Glutamatergic neuron (in vitro differentiated cells): Measurements from ENCODE around the gene EVX1. TPM values are rescaled to one million over a fixed set of nuclear protein-coding genes. Genes with fewer than 3 reads are reported as not detected.

Experiments used
- DNase-seq: peaks from one replicate; pipeline ENCODE4 v3.0.0; 2022
- H3K27ac Mint-ChIP-seq: one replicate; pipeline ENCODE4 v1.8.0; 2020; ENCODE audit warnings: mild to moderate bottlenecking, mixed read lengths, inconsistent platforms; ENCODE audit not compliant: unreplicated experiment
- H3K27me3 Mint-ChIP-seq: one replicate; pipeline ENCODE4 v1.8.0; 2020; ENCODE audit warnings: mild to moderate bottlenecking, moderate library complexity, mixed read lengths, inconsistent platforms; ENCODE audit not compliant: unreplicated experiment
- H3K36me3 Mint-ChIP-seq: one replicate; pipeline ENCODE4 v1.8.0; 2020; ENCODE audit warnings: mild to moderate bottlenecking, mixed read lengths, inconsistent platforms; ENCODE audit not compliant: unreplicated experiment
- H3K4me1 Mint-ChIP-seq: one replicate; pipeline ENCODE4 v1.8.0; 2020; ENCODE audit warnings: mild to moderate bottlenecking, low read depth, mixed read lengths, inconsistent platforms; ENCODE audit not compliant: unreplicated experiment
- H3K4me3 Mint-ChIP-seq: one replicate; pipeline ENCODE4 v1.8.0; 2020; ENCODE audit warnings: mild to moderate bottlenecking, mixed read lengths, inconsistent platforms; ENCODE audit not compliant: unreplicated experiment
- H3K9me3 Mint-ChIP-seq: one replicate; pipeline ENCODE4 v1.8.0; 2020; ENCODE audit warnings: mild to moderate bottlenecking, moderate library complexity, mixed read lengths, inconsistent platforms; ENCODE audit not compliant: unreplicated experiment
- CTCF ChIP-seq: fragments of 200-600 bp; sonication (generic); IDR thresholded peaks from one replicate; pipeline ENCODE4 v1.5.0; 2021; ENCODE audit not compliant: partially characterized antibody, unreplicated experiment
- total RNA-seq: library from RNA; stranded (reverse); fragmentation: NEBNext Ultra II Directional; extraction: Animal tissue kit (Norgen Biotek cat#: 25700); gene quantifications from one replicate; pipeline ENCODE4 v1.2.1, GENCODE V29; 2021; ENCODE audit not compliant: unreplicated experiment

Gene EVX1
- total RNA-seq, 1 donor from 2014 or later: 7.1 TPM

DNA sequence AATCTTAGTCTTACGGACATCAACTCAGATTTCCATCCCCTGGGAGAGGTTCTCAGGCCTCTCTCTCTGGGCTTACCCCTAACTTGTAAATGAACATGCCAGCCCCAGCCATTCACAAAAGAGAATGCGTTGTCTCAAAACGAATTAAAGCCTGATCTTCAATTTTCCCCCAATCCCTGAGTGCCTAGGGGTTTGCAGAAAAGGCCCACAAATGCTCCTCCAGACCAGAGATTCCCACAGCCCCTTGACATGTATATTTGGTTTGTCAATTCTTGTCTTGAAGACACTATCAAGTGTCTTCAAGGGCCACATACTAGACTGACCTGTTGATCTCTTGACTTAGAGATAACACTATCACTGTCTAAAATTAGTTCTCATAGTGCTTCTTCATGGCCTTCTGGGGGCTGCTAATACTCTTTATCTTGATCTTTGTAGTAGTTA, 30.8 kb upstream of the EVX1 start:
- peaks cover 38% of the 10 kb centered on the region for H3K27me3 Mint-ChIP-seq
- no peaks in the 10 kb centered on the region for H3K9me3 Mint-ChIP-seq
- no peaks in the 10 kb centered on the region for H3K36me3 Mint-ChIP-seq
- no peak overlapping the region for H3K4me3 Mint-ChIP-seq
- no peak for DNase-seq
- no peak for TF ChIP-seq CTCF
- H3K27ac Mint-ChIP-seq: no peak overlapping the region
- no peaks in the 10 kb centered on the region for H3K4me1 Mint-ChIP-seq

DNA sequence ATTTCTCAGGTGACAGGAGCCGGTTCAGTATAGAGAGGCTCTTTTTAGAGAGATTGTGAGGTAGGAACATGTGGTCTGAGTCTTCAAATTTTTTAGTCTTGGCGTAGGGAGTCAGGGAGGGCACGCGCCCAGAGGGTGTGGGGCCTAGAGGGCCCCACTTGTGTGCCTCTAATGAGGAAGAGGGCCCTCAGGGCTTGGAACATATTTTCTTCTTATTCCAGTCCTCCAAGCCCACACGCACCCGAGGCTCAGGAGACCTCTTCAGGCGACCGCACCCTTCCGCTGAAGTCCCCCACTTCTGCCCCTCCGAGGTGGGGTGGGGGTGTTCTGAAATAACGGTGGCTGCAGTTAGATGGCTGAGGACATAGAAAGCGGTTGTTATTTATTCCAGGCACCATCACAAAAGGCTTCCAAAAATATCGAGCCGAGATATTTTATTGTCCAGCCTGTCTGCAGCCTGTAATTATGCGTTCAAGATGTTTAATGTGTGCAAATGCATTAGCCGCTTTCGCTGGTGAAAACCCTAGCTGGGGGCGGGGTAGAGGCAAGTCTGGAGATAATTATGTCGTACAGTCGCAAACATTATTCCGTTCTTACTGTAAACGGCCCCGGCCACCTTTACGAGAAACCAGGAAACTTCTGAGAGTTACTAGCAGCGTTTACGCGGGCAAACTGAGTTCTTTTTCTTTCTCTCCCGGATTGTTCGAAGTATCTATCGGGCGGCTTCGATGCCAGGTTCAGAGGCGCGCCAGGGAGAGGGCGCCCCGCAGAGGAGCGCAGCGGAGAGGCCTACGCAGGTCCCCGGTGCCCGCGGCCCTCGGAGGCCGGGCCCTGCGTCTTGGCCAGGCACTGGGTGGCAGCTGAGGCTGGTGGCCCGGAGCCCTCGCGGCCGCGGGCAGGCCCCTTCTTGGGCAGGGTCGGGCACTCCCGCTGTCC, 29.8 kb upstream of the EVX1 start:
- H3K9me3 Mint-ChIP-seq: no peaks in the 10 kb centered on the region
- H3K4me3 Mint-ChIP-seq: no peak overlapping the region
- no peaks in the 10 kb centered on the region for H3K4me1 Mint-ChIP-seq
- no peak for TF ChIP-seq CTCF
- peaks cover 35% of the 10 kb centered on the region for H3K27me3 Mint-ChIP-seq
- no peak for DNase-seq
- no peaks in the 10 kb centered on the region for H3K36me3 Mint-ChIP-seq
- no peak overlapping the region for H3K27ac Mint-ChIP-seq

GRCh38 chr7:27213433-27214238, 29.0 kb upstream of the EVX1 start:
- TF ChIP-seq CTCF: no peak
- Mint-ChIP-seq H3K27ac (no peak overlapping the region), H3K27me3 (peaks cover 32% of the 10 kb centered on the region), H3K4me1 (no peaks in the 10 kb centered on the region), H3K9me3 (no peaks in the 10 kb centered on the region), H3K4me3 (no peak overlapping the region), H3K36me3 (no peaks in the 10 kb centered on the region)
- no peak for DNase-seq

DNA sequence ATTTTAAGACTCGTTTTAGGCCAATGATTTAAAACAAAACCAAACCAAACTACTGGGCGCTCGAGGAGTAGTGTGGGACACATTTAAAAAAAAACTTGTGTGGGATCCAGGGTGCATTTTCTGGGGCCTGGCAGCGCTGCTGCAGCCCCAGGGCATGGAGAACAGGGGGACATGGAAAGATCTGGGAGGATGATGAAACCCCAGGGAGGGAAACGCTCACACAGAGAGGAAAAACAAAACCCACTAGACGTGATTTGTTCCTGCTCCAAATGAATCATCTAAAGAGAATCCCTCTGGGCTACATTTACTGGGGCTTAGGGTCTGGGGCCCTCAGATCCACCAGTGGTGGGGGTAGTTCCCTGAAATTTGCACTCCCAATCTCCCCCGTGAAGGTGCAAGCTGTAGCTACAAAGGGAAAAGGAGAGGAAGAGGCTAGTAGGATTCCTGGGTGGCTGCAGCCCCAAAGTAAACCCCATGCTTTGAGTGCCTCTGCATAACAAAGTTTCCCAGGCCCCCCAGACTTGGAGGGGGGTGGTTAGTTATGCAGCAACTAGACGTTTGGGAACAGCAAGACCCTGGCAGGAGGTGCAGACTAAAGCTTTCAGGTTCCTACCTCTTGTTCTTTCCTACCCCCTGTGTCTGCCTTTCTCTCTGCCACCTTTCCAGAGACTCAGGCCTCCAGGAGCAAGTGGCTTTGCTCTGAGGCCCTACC, 28.2 kb upstream of the EVX1 start:
- peaks cover 32% of the 10 kb centered on the region for H3K27me3 Mint-ChIP-seq
- no peak overlapping the region for H3K27ac Mint-ChIP-seq
- H3K4me3 Mint-ChIP-seq: no peak overlapping the region
- no peaks in the 10 kb centered on the region for H3K36me3 Mint-ChIP-seq
- DNase-seq: no peak
- no peaks in the 10 kb centered on the region for H3K4me1 Mint-ChIP-seq
- H3K9me3 Mint-ChIP-seq: no peaks in the 10 kb centered on the region
- TF ChIP-seq CTCF: no peak
